Measurements from ENCODE around the gene UCP2. TPM values are rescaled to one million over a fixed set of nuclear protein-coding genes. Genes with fewer than 3 reads are reported as not detected.

Gene UCP2
- total and polyA plus RNA-seq, 4 donors, result 44.7 to 207 (median 139) TPM

DNA sequence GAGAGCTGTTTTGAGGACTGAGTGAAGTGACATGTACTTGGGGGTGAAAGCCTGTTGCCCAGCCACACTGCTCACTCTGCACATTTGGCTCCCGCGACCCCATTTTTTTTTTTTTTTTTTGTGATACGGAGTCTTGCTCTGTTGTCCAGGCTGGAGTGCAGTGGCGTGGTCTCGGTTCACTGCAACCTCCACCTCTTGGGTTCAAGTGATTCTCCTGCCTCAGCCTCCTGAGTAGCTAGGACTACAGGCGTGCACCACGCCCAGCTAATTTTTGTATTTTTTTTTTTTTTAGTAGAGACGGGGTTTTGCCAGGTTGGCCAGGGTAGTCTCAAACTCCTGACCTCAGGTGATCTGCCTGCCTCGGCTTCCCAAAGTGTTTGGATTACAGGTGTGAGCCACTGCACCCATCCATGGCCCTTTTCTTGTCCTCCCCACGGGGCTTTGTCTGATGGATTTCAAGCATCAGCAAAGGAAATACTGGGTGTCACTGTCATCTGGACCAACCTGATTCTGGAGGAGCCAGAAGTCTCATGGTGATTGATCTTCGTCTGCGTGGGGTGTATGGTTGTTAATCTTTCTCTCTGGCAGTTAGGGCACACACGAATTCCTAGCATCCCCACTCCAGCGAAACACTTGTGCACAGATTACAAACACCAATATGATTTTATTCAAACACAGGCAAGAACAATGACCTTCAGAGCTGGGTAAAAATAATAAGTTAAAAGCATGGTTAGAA is 29.6 kb upstream of the UCP2 start:
- H3K4me1 ChIP-seq (ENCODE audit: control insufficient read depth in 5 of 5, insufficient read depth in 5 of 5, low read length in 5 of 5), result peaks cover 0 to 6% (median 0%) of the 10 kb centered on the region in 5 donors
- 90 to 97% methylated on average over 14 of the region's 14 CpGs for WGBS, 2 donors
- no peak overlapping the region for H3K9ac ChIP-seq (ENCODE audit: insufficient read depth in 1 of 2, low read length in 2 of 2)
- no peak overlapping the region for H3K27ac ChIP-seq (ENCODE audit: low read depth in 1 of 2, low read length in 1 of 2)
- no peak overlapping the region for H3K4me3 ChIP-seq
- TF ChIP-seq CTCF (IDR thresholded peaks at IDR 0.05; ENCODE audit: control extremely low read depth, extremely low read depth), result no peak
- H3K36me3 ChIP-seq (ENCODE audit: control insufficient read depth in 4 of 4, insufficient read depth in 4 of 4, low read length in 4 of 4), result peaks cover 0 to 15% (median 0%) of the 10 kb centered on the region in 4 donors
- H3K9me3 ChIP-seq (ENCODE audit: control insufficient read depth in 4 of 4, insufficient read depth in 3 of 4, low read length in 3 of 4), result no peaks in the 10 kb centered on the region
- H3K27me3 ChIP-seq (ENCODE audit: control insufficient read depth in 3 of 3, insufficient read depth in 3 of 3, low read length in 2 of 3), result no peaks in the 10 kb centered on the region
- no peak for DNase-seq
- no peak for ATAC-seq (ENCODE audit: insufficient read depth, low FRiP score)

- Histone ChIP-seq H3K4me3 (no peak overlapping the region), H3K9ac (ENCODE audit: insufficient read depth in 1 of 2, low read length in 2 of 2) (no peak overlapping the region), H3K4me1 (ENCODE audit: control insufficient read depth in 5 of 5, insufficient read depth in 5 of 5, low read length in 5 of 5) (no peaks in the 10 kb centered on the region), H3K36me3 (ENCODE audit: control insufficient read depth in 4 of 4, insufficient read depth in 4 of 4, low read length in 4 of 4) (peaks cover 0 to 15% (median 0%) of the 10 kb centered on the region in 4 donors), H3K27me3 (ENCODE audit: control insufficient read depth in 3 of 3, insufficient read depth in 3 of 3, low read length in 2 of 3) (no peaks in the 10 kb centered on the region), H3K9me3 (ENCODE audit: control insufficient read depth in 4 of 4, insufficient read depth in 3 of 4, low read length in 3 of 4) (no peaks in the 10 kb centered on the region), H3K27ac (ENCODE audit: low read depth in 1 of 2, low read length in 1 of 2) (no peak overlapping the region)
- no peak for TF ChIP-seq CTCF (IDR thresholded peaks at IDR 0.05; ENCODE audit: control extremely low read depth, extremely low read depth)
- ATAC-seq (ENCODE audit: insufficient read depth, low FRiP score) (no peak), DNase-seq (no peak)
- 85 to 90% methylated on average over 8 of the region's 8 CpGs for WGBS, 2 donors
Observed at GRCh38 chr11:74011360-74012073, 28.9 kb upstream of the UCP2 start.

DNA sequence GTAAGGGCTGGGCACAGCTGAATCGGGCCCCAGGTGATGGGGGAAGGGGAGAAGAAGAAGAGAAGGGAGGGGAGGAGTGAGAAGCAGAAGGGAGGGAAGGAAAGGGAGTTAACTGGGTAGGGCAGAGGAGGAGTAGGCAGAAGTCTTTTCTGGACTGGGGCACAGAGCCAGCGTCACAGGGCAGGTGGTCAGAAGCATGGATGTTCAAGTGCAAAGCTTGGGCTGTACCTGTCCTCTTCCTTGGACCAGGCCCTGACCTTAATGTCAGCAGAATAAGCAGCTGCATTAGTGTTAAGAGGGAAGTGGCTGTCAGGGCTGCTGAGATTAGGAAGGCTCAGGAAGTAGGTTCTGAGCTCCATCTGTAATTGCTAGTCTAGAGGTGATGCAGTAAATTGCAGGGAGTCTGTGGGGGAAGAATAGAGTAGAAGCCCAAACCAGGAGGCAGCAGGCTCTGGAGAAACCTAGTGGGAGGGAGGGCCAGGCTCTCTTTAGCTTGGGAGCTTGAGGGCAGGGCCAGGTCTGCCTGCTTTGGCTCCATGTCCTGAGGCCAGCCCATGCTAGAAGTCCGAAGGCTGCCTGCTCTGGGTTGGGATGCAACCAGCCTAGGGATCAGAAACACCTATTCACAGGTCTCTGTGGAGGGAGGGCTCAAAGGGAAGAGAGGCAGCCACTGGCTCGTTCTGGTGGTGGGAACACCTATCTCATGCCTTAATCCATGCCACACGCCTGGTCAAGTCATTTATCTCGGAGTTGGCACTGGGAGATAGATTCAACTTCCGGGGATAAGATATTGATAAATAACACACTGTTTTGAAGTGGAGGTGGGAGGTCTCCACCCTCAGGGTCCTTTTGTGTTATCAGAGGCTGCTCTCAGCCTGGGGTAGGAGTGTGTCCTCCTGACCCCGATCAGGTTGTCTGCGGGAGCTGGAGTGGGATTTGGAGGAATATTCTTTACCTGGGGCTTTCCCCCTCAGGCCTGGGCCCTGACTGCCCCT is 28.0 kb upstream of the UCP2 start:
- Histone ChIP-seq H3K4me3 (no peak overlapping the region), H3K27ac (ENCODE audit: low read depth in 1 of 2, low read length in 1 of 2) (no peak overlapping the region), H3K27me3 (ENCODE audit: control insufficient read depth in 3 of 3, insufficient read depth in 3 of 3, low read length in 2 of 3) (no peaks in the 10 kb centered on the region), H3K9me3 (ENCODE audit: control insufficient read depth in 4 of 4, insufficient read depth in 3 of 4, low read length in 3 of 4) (no peaks in the 10 kb centered on the region), H3K4me1 (ENCODE audit: control insufficient read depth in 5 of 5, insufficient read depth in 5 of 5, low read length in 5 of 5) (no peaks in the 10 kb centered on the region), H3K9ac (ENCODE audit: insufficient read depth in 1 of 2, low read length in 2 of 2) (no peak overlapping the region), H3K36me3 (ENCODE audit: control insufficient read depth in 4 of 4, insufficient read depth in 4 of 4, low read length in 4 of 4) (peaks cover 0 to 15% (median 0%) of the 10 kb centered on the region in 4 donors)
- TF ChIP-seq CTCF (IDR thresholded peaks at IDR 0.05; ENCODE audit: control extremely low read depth, extremely low read depth), result no peak
- 90 to 91% methylated on average over 9 of the region's 9 CpGs for WGBS, 2 donors
- ATAC-seq (ENCODE audit: insufficient read depth, low FRiP score) (no peak), DNase-seq (no peak)
